ENCODE data around the gene FAM193A.

DNA sequence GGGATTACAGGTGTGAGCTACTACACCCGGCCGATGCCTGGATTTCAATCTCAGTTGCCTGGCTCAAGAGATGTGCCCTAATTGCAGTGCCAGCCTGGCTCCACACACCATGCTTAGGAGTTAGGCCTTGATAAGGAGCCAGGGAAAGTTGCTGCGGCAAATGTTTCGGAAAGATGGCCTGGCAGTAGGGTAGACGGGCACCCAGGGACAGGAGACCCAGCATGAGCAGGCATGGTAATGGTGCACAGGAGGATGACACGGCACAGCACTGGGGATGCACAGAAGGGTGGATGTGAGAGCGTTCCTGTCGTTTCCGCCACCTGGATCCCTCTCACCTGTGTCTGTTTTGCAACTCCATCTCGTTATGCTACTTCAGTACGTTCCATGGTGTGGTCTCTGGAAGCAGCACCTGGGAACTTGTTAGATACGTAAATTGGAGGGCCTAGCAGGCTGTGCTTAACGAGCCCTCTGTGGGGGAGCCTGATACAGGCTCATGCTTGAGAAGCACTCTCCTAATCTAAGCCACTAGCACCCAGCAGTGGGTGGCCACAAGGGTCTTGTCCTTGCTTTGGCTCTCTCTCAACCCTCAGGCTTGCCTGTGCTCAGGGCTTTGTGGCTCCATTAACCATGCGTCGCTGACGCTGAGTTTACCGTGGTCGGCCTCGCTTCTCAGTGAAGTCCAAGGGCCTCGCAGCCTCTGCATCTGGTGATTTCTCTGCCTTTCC, 47.2 kb upstream of the FAM193A start:
- no peak for TF ChIP-seq CTCF (IDR thresholded peaks at IDR 0.05)
- TF ChIP-seq POLR2A (IDR thresholded peaks at IDR 0.05), result no peak

Data from adrenal gland (tissue), 5 donors.